Measurements from ENCODE around the gene UPP1. TPM values are rescaled to one million over a fixed set of nuclear protein-coding genes. Genes with fewer than 3 reads are reported as not detected.

UPP1 gene
- total RNA-seq = 79.9 and 81.5 TPM in 2 replicates

DNA sequence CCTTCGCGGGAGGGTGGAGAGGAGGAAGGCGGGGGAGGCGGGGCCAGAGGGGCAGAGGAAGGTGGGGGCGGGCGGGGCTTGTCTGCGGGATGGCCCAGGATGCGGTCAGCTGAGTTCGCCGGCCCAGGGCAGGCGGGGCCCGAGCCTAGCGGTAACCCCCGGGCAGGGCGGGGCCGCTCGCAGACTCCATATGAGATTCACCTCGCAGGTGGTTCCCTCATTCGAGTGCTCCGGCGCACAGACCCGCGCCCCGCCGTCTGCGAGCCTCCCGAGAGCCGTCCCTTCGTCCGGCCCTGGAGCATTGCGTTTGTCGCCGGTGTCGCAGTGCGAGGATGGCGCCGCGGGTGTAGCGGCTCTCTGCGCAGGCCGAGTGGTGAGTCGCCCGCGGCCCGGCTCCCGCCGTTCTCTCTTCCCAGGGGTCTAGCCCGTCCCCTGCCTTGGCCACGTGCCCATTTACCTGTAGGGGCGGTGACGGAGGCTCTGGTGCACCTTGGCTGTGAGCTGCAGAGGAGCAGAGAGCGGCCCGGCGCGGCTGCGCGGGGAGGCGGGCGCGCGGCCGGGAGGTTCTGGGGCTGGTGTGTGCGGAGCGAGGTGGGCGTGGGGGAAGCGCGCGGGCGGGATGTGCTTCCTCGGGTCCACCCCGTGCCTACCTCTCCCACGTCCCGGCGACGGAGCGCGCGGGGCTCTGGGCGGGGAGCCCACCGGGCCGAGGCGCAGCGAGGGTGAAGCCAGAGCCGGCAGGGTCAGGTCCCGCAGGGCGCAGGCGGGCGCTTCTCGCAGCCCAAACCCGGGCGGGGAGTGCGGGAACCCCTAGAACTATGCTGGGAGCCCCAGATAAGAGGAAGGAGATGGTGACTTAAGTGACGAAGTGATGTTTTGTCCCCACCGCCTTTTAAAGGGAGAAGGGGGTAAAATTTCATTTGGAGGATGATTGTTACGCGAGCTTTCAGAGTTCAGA is at the start of gene UPP1:
UPP1 (plus strand) TSS at position 220 of the 958 bp plus-strand sequence. CDS start 5,519 bp downstream, outside the sequence.

Other genes with a start within 250 kb of the UPP1 start
- 0.07 TPM in 1 of 2 replicates, not detected in the other for gene PKD1L1, start 140.8 kb upstream of the UPP1 start, total RNA-seq
- 11.8 and 13.7 TPM in 2 replicates for gene HUS1, start 109.7 kb upstream of the UPP1 start, total RNA-seq
- not detected in 2 replicates for gene SUN3, start 60.2 kb upstream of the UPP1 start, total RNA-seq
- gene C7orf57, start 53.7 kb upstream of the UPP1 start, total RNA-seq = 0.14 TPM in 2 replicates
- 0.84 and 0.99 TPM in 2 replicates for gene ABCA13, start 82.2 kb downstream of the UPP1 start, total RNA-seq

Data from airway epithelial cell (primary cell).